SU-DHL-6 (cell line): Measurements from ENCODE around the gene ERN1.

Source experiments
- H2AFZ ChIP-seq: fragments of 200-600 bp; sonication (generic); 2 replicates; pipeline ENCODE4 v1.6.1; 2014; ENCODE audit warnings: low read depth, mild to moderate bottlenecking, moderate library complexity, mixed read lengths, antibody characterized with exemption, low read length; ENCODE audit not compliant: severe bottlenecking
- H3F3A ChIP-seq: fragments of 200-600 bp; shearing (Covaris generic); 2 replicates; pipeline ENCODE4 v1.6.0; 2016; ENCODE audit warnings: antibody characterized with exemption, mild to moderate bottlenecking; ENCODE audit not compliant: insufficient read depth
- H3K27ac ChIP-seq: fragments of 200-600 bp; sonication (generic); 2 replicates; pipeline ENCODE4 v1.5.1; 2016; ENCODE audit warnings: low read depth, mild to moderate bottlenecking, low read length, moderate library complexity, mixed read lengths
- H3K27me3 ChIP-seq: fragments of 200-600 bp; sonication (generic), shearing (Covaris generic); 2 replicates; pipeline ENCODE4 v1.6.0; 2014; ENCODE audit warnings: mild to moderate bottlenecking, low read length
- H3K36me3 ChIP-seq: fragments of 200-600 bp; sonication (generic); 2 replicates; pipeline ENCODE4 v1.6.1; 2014; ENCODE audit warnings: mild to moderate bottlenecking, low read length, mixed read lengths
- H3K4me2 ChIP-seq: fragments of 300-600, 200-600 bp; shearing (Covaris generic), sonication (generic); 2 replicates; pipeline ENCODE4 v1.6.0; 2014; ENCODE audit warnings: low read length, low read depth, mild to moderate bottlenecking; ENCODE audit not compliant: poor library complexity, severe bottlenecking
- H3K4me3 ChIP-seq: fragments of 200-600 bp; sonication (generic); 2 replicates; pipeline ENCODE4 v1.5.1; 2014; ENCODE audit warnings: antibody characterized with exemption, low read length, mild to moderate bottlenecking, mixed read lengths; ENCODE audit not compliant: insufficient read depth, poor library complexity, severe bottlenecking
- H3K79me2 ChIP-seq: fragments of 200-600 bp; sonication (generic); 2 replicates; pipeline ENCODE4 v1.6.1; 2014; ENCODE audit warnings: mild to moderate bottlenecking, low read length, moderate library complexity; ENCODE audit not compliant: insufficient read depth
- H3K9ac ChIP-seq: fragments of 200-600 bp; sonication (generic); 2 replicates; pipeline ENCODE4 v1.7.0; 2014; ENCODE audit warnings: mild to moderate bottlenecking, low read length
- H3K9me2 ChIP-seq: fragments of 200-600 bp; sonication (generic); replicated peaks from 2 replicates; pipeline ENCODE4 v1.6.1; 2014; ENCODE audit warnings: low read length; ENCODE audit not compliant: insufficient read depth
- H3K9me3 ChIP-seq: fragments of 200-600 bp; sonication (generic); 2 replicates; pipeline ENCODE4 v1.6.1; 2014; ENCODE audit warnings: low read length, mixed read lengths; ENCODE audit not compliant: insufficient read depth
- H4K20me1 ChIP-seq: fragments of 200-600 bp; sonication (generic); 2 replicates; pipeline ENCODE4 v1.6.1; 2014; ENCODE audit warnings: low read depth, mild to moderate bottlenecking, antibody characterized with exemption, low read length, moderate library complexity, mixed read lengths
- EZH2phosphoT487 ChIP-seq: fragments of 200-600 bp; sonication (generic), shearing (Covaris generic); conservative IDR thresholded peaks from 2 replicates; pipeline ENCODE4 v1.6.1; 2018; ENCODE audit warnings: mild to moderate bottlenecking, antibody characterized with exemption, low read length, moderate library complexity, mixed read lengths
- TF ChIP-seq, protein P1 (sequence below): fragments of 200-600 bp; sonication (generic); IDR thresholded peaks from one replicate; pipeline ENCODE4 v1.5.1; 2017; ENCODE audit warnings: antibody characterized with exemption, mild to moderate bottlenecking, low read length, moderate library complexity; ENCODE audit not compliant: insufficient read depth, poor library complexity, severe bottlenecking

ERN1 gene

DNA sequence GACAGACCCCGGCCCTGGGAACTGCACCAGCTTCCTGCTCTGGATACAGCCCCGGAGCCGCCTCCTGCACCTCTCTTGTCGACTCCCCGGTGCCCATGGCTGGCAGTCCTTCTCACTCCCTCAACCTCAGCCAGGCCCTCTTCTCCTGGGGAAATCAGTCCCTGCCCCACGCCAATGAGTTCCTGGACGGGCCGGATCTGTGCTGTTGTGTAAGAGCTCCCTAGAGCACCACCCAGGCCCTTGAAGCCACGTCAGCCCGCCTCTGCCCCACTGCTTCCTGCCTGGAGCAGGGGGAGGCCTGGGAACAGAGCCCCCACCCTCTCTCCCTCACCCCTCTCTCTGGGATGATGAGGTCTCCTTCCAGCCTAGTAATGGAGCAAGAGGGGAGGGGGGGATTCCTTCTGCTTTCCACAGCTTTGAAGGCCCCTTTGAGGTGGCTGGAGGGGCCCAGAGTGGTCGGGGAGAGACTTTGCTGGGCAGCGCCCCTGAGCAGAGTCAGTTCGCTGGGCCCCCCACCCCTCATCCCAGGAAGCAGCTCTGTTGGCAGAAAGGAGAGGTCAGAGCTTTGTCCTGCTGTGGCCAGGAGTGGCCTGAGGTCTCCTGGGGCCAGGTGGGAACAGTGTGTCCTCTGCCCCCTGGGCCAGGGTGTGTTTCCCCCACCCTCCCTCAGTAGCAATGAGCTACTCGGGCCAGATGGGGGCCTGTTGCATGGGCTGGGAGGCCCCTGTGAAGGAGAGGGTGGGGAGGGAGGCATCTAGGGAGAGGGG, 128.0 kb downstream of the ERN1 start:
- Histone ChIP-seq H2AFZ (no peak overlapping the region), H3K9me3 (no peaks in the 10 kb centered on the region), H4K20me1 (no peaks in the 10 kb centered on the region), H3K79me2 (no peaks in the 10 kb centered on the region), H3K27ac (no peak overlapping the region), H3K4me2 (no peak overlapping the region), H3K9me2 (no peaks in the 10 kb centered on the region), H3K4me3 (no peak overlapping the region), H3K27me3 (no peaks in the 10 kb centered on the region), H3K9ac (no peak overlapping the region), H3K36me3 (no peaks in the 10 kb centered on the region), H3F3A (no peaks in the 10 kb centered on the region)
- TF ChIP-seq, protein P1, sequence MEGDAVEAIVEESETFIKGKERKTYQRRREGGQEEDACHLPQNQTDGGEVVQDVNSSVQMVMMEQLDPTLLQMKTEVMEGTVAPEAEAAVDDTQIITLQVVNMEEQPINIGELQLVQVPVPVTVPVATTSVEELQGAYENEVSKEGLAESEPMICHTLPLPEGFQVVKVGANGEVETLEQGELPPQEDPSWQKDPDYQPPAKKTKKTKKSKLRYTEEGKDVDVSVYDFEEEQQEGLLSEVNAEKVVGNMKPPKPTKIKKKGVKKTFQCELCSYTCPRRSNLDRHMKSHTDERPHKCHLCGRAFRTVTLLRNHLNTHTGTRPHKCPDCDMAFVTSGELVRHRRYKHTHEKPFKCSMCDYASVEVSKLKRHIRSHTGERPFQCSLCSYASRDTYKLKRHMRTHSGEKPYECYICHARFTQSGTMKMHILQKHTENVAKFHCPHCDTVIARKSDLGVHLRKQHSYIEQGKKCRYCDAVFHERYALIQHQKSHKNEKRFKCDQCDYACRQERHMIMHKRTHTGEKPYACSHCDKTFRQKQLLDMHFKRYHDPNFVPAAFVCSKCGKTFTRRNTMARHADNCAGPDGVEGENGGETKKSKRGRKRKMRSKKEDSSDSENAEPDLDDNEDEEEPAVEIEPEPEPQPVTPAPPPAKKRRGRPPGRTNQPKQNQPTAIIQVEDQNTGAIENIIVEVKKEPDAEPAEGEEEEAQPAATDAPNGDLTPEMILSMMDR, result no peak
- TF ChIP-seq EZH2phosphoT487, result no peak

DNA sequence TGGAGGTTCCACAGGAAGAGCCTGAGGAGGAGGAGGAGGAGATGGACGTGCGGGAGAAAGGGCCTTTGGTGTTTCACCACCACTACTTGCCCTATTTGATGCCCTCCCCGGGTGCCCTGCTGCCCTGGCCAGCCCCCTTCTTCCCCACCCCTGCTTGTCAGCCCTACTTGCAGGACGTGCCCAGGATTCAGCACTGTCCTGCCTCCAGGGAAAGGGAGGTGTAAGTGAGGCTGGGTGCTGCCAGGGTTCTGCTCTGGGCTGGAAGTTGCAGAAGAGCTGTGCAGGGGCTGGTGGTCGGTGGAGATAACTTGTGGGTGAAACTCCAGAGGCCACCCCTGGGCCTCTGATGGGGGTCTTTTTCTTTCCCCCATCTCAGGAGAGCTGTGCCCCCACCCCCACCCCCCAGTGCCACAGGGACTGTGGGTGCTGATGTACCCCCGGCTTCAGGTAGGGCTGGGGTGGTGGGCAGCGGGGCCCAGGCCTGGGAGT, 128.8 kb downstream of the ERN1 start:
- no peak overlapping the region for H3K9ac ChIP-seq
- no peak overlapping the region for H3K4me2 ChIP-seq

DNA sequence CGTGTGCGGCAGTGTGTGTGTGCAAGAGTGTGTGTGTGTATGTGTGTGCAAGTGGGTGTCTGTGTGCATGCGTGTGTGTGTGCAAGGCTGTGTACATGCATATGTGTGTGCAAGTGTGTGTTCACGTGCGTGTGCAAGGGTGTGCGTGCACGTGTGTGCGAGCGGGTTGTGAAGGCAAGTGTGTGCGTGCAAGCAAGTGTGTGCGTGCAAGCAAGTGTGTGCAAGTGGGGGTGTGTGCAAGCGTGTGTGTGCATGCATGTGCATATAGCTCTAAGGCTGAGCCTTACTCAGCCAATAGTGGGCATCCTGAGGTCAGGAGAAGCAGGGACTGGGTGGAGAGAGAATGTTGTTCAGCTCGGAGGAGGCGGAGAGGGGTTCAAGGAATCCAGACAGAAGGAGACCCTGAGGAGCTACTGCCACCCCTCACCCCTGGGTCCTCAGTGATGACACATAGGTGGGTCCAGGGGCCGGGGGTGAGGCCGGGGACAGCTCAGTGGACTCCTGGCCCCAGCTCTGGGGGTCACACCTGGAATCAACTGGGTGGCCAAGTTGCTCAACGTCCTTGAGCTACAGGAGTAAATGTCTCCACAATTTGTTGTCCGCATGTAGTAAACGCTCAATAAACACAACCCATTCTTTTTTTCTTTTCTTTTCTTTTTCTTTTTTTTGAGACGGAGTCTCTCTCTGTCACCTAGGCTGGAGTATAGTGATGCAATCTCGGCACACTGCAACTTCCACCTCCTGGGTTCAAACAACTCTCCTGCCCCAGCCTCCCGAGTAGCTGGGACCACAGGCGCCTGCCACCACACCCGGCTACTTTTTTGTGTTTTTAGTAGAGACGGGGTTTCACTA, 130.0 kb downstream of the ERN1 start:
- no peak for TF ChIP-seq EZH2phosphoT487
- TF ChIP-seq, protein P1, result no peak
- Histone ChIP-seq H3F3A (no peaks in the 10 kb centered on the region), H3K4me2 (no peak overlapping the region), H3K9ac (no peak overlapping the region), H3K9me2 (no peaks in the 10 kb centered on the region), H4K20me1 (no peaks in the 10 kb centered on the region), H3K27me3 (no peaks in the 10 kb centered on the region), H3K79me2 (no peaks in the 10 kb centered on the region), H3K4me3 (no peak overlapping the region), H3K36me3 (no peaks in the 10 kb centered on the region), H3K9me3 (no peaks in the 10 kb centered on the region), H2AFZ (no peak overlapping the region), H3K27ac (no peak overlapping the region)

More for the DNA sequence above, 128.8 kb downstream of the ERN1 start:
- Histone ChIP-seq H3K4me3 (no peak overlapping the region), H3K79me2 (no peaks in the 10 kb centered on the region), H3K27me3 (no peaks in the 10 kb centered on the region), H4K20me1 (no peaks in the 10 kb centered on the region), H2AFZ (no peak overlapping the region), H3F3A (no peaks in the 10 kb centered on the region), H3K9me2 (no peaks in the 10 kb centered on the region), H3K36me3 (no peaks in the 10 kb centered on the region), H3K27ac (no peak overlapping the region), H3K9me3 (no peaks in the 10 kb centered on the region)
- TF ChIP-seq, protein P1, result no peak
